Measurements from ENCODE around the gene BICD2.

Gene BICD2

GRCh38 chr9:92666236-92666635 lies 98.4 kb downstream of the BICD2 start:
- no peak for DNase-seq

- no peak for DNase-seq
Measured at GRCh38 chr9:92665836-92666235, 98.8 kb downstream of the BICD2 start.

- DNase-seq: no peak
Measured at GRCh38 chr9:92664394-92665152, 100.1 kb downstream of the BICD2 start.

DNA sequence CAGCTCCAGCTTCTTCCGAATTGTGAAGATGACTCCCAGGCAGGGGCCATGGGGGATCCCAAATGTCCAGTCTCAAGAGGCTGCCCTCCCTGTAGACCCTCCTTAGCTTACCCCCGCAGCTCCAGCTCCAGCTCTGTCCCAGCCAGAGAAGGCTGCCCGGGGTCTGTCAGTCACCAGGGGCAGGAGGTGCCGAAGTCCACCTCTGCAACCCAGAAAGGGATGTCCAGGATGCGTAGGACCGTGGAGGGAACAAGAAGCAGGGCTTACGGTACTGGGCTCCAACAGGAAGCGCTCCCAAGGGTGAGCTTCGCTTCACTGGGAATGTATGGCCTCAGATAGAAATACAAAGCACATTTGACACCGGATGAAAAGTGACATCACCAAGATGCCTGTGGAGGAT lies 100.7 kb downstream of the BICD2 start:
- no peak for DNase-seq

- no peak for DNase-seq
Measured at GRCh38 chr9:92663126-92663525, 101.5 kb downstream of the BICD2 start.

GRCh38 chr9:92661743-92662142 lies 102.9 kb downstream of the BICD2 start:
- DNase-seq: no peak
